Mesendoderm (in vitro differentiated cells): Measurements from ENCODE around the gene GALNT9.

ENCODE experiments used
- DNase-seq: peaks from one replicate; pipeline ENCODE4 v3.0.0; 2013
- H2AK5ac ChIP-seq: 2 replicates; pipeline ENCODE4 v1.6.1; 2013; ENCODE audit warnings: low read length, inconsistent platforms
- H2BK120ac ChIP-seq: 2 replicates; pipeline ENCODE4 v1.6.1; 2013; ENCODE audit warnings: low read depth, mild to moderate bottlenecking, low read length, moderate library complexity, mixed read lengths
- H2BK15ac ChIP-seq: replicated peaks from 2 replicates; pipeline ENCODE4 v1.6.1; 2013; ENCODE audit warnings: low read depth, mild to moderate bottlenecking, moderate library complexity
- H2BK5ac ChIP-seq: 2 replicates; pipeline ENCODE4 v1.6.1; 2013; ENCODE audit warnings: low read length, inconsistent platforms
- H3K18ac ChIP-seq: 2 replicates; pipeline ENCODE4 v1.6.1; 2013; ENCODE audit warnings: mild to moderate bottlenecking, low read length, mixed read lengths
- H3K23ac ChIP-seq: one replicate; pipeline ENCODE4 v1.6.1; 2013; ENCODE audit warnings: low read length
- H3K27ac ChIP-seq: 2 replicates; pipeline ENCODE4 v1.5.1; 2013; ENCODE audit warnings: low read depth, mild to moderate bottlenecking, inconsistent platforms, low read length, moderate library complexity
- H3K27me3 ChIP-seq: 2 replicates; pipeline ENCODE4 v1.6.1; 2013; ENCODE audit warnings: low read length, control low read depth, mild to moderate bottlenecking, inconsistent platforms; ENCODE audit not compliant: insufficient read depth, poor library complexity
- H3K36me3 ChIP-seq: 2 replicates; pipeline ENCODE4 v1.6.1; 2013; ENCODE audit warnings: low read length, inconsistent platforms; ENCODE audit not compliant: control insufficient read depth, insufficient read depth
- H3K4ac ChIP-seq: one replicate; pipeline ENCODE4 v1.6.1; 2013; ENCODE audit warnings: low read depth, mild to moderate bottlenecking, low read length, moderate library complexity
- H3K4me1 ChIP-seq: 2 replicates; pipeline ENCODE4 v1.6.1; 2013; ENCODE audit warnings: low read depth, low read length, inconsistent platforms; ENCODE audit not compliant: control insufficient read depth
- H3K4me2 ChIP-seq: 2 replicates; pipeline ENCODE4 v1.6.1; 2013; ENCODE audit warnings: low read length
- H3K4me3 ChIP-seq: 2 replicates; pipeline ENCODE4 v1.5.1; 2013; ENCODE audit warnings: mild to moderate bottlenecking, low read length
- H3K56ac ChIP-seq: one replicate; pipeline ENCODE4 v1.6.1; 2013; ENCODE audit warnings: low read length
- H3K79me1 ChIP-seq: 2 replicates; pipeline ENCODE4 v1.6.1; 2013; ENCODE audit warnings: low read length, inconsistent platforms
- H3K79me2 ChIP-seq: 2 replicates; pipeline ENCODE4 v1.6.1; 2013; ENCODE audit warnings: mild to moderate bottlenecking, low read length; ENCODE audit not compliant: control insufficient read depth, insufficient read depth
- H3K9ac ChIP-seq: 2 replicates; pipeline ENCODE4 v1.6.1; 2013; ENCODE audit warnings: low read length, inconsistent platforms
- H4K5ac ChIP-seq: one replicate; pipeline ENCODE4 v1.6.1; 2013; ENCODE audit warnings: low read length
- H4K8ac ChIP-seq: one replicate; pipeline ENCODE4 v1.6.1; 2013; ENCODE audit warnings: low read depth, mild to moderate bottlenecking, control low read depth, low read length, moderate library complexity
- WGBS: extraction: QIAGEN DNeasy Blood & Tissue Kit; methylation state at CpG from one replicate; pipeline ENCODE4 v1.1.7; 2013; ENCODE audit warnings: low lambda C conversion rate, missing lambda C conversion rate; ENCODE audit not compliant: insufficient coverage; ENCODE audit errors: extremely low coverage; 5-methylcytosine and 5-hydroxymethylcytosine counted together

The GALNT9 gene

GRCh38 chr12:132279930-132280329 lies 49.5 kb downstream of the GALNT9 start:
- H3K27me3 ChIP-seq = no peaks in the 10 kb centered on the region
- no CpG with 5 or more reads among the region's 2 CpGs for WGBS
- H3K18ac ChIP-seq = no peak overlapping the region
- H3K79me1 ChIP-seq = no peaks in the 10 kb centered on the region
- no peak overlapping the region for H3K23ac ChIP-seq
- no peaks in the 10 kb centered on the region for H3K36me3 ChIP-seq
- no peak overlapping the region for H2AK5ac ChIP-seq
- peaks cover 3% of the 10 kb centered on the region for H3K4me1 ChIP-seq
- no peak overlapping the region for H2BK5ac ChIP-seq
- H3K4ac ChIP-seq = no peak overlapping the region
- no peak overlapping the region for H3K56ac ChIP-seq
- no peak overlapping the region for H2BK120ac ChIP-seq
- no peak overlapping the region for H4K5ac ChIP-seq
- no peak overlapping the region for H3K4me2 ChIP-seq
- H3K79me2 ChIP-seq = no peaks in the 10 kb centered on the region
- H4K8ac ChIP-seq = no peak overlapping the region
- H3K9ac ChIP-seq = no peak overlapping the region
- H3K27ac ChIP-seq = no peak overlapping the region
- H2BK15ac ChIP-seq = no peak overlapping the region
- DNase-seq = no peak
- H3K4me3 ChIP-seq = no peak overlapping the region

GRCh38 chr12:132279184-132279889 lies 50.1 kb downstream of the GALNT9 start:
- Histone ChIP-seq H3K27me3 (no peaks in the 10 kb centered on the region), H3K23ac (no peak overlapping the region), H3K4me2 (no peak overlapping the region), H2BK120ac (no peak overlapping the region), H4K8ac (no peak overlapping the region), H3K18ac (no peak overlapping the region), H3K4ac (no peak overlapping the region), H4K5ac (no peak overlapping the region), H3K9ac (no peak overlapping the region), H2AK5ac (no peak overlapping the region), H3K79me2 (no peaks in the 10 kb centered on the region), H3K56ac (no peak overlapping the region), H3K79me1 (no peaks in the 10 kb centered on the region), H3K27ac (no peak overlapping the region), H2BK15ac (no peak overlapping the region), H2BK5ac (no peak overlapping the region), H3K4me3 (no peak overlapping the region), H3K36me3 (no peaks in the 10 kb centered on the region), H3K4me1 (peaks cover 3% of the 10 kb centered on the region)
- peak; percentile 27 for DNase-seq
- no CpG with 5 or more reads among the region's 18 CpGs for WGBS

GRCh38 chr12:132278401-132279183 lies 50.8 kb downstream of the GALNT9 start:
- Histone ChIP-seq H2BK5ac (no peak overlapping the region), H2BK15ac (no peak overlapping the region), H3K27me3 (no peaks in the 10 kb centered on the region), H4K5ac (no peak overlapping the region), H3K18ac (no peak overlapping the region), H2AK5ac (no peak overlapping the region), H3K79me1 (no peaks in the 10 kb centered on the region), H3K79me2 (no peaks in the 10 kb centered on the region), H3K23ac (no peak overlapping the region), H3K9ac (no peak overlapping the region), H3K4ac (no peak overlapping the region), H3K56ac (peak overlapping the region; percentile 7), H3K27ac (no peak overlapping the region), H2BK120ac (no peak overlapping the region), H4K8ac (no peak overlapping the region), H3K4me2 (no peak overlapping the region), H3K4me1 (peaks cover 3% of the 10 kb centered on the region), H3K36me3 (no peaks in the 10 kb centered on the region), H3K4me3 (no peak overlapping the region)
- no CpG with 5 or more reads among the region's 38 CpGs for WGBS
- DNase-seq = no peak

GRCh38 chr12:132277949-132278348 lies 51.4 kb downstream of the GALNT9 start:
- no peak overlapping the region for H2BK15ac ChIP-seq
- H3K9ac ChIP-seq = no peak overlapping the region
- H4K8ac ChIP-seq = no peak overlapping the region
- H3K79me2 ChIP-seq = no peaks in the 10 kb centered on the region
- no peaks in the 10 kb centered on the region for H3K36me3 ChIP-seq
- no peak overlapping the region for H4K5ac ChIP-seq
- H3K4me3 ChIP-seq = no peak overlapping the region
- H2BK5ac ChIP-seq = no peak overlapping the region
- no peak overlapping the region for H3K4me2 ChIP-seq
- no peak overlapping the region for H3K23ac ChIP-seq
- no peak overlapping the region for H2AK5ac ChIP-seq
- no CpG with 5 or more reads among the region's 12 CpGs for WGBS
- H3K27ac ChIP-seq = no peak overlapping the region
- H3K18ac ChIP-seq = no peak overlapping the region
- H3K4ac ChIP-seq = no peak overlapping the region
- no peaks in the 10 kb centered on the region for H3K27me3 ChIP-seq
- H3K79me1 ChIP-seq = no peaks in the 10 kb centered on the region
- H3K4me1 ChIP-seq = peaks cover 3% of the 10 kb centered on the region
- no peak for DNase-seq
- H2BK120ac ChIP-seq = no peak overlapping the region
- no peak overlapping the region for H3K56ac ChIP-seq

- Histone ChIP-seq H3K4me2 (no peak overlapping the region), H3K36me3 (no peaks in the 10 kb centered on the region), H3K56ac (no peak overlapping the region), H3K4me1 (no peaks in the 10 kb centered on the region), H3K27me3 (no peaks in the 10 kb centered on the region), H2BK15ac (no peak overlapping the region), H3K23ac (no peak overlapping the region), H3K27ac (no peak overlapping the region), H4K5ac (no peak overlapping the region), H3K4ac (no peak overlapping the region), H3K4me3 (no peak overlapping the region), H4K8ac (no peak overlapping the region), H3K79me1 (no peaks in the 10 kb centered on the region), H3K79me2 (no peaks in the 10 kb centered on the region), H2BK5ac (no peak overlapping the region), H3K9ac (no peak overlapping the region), H2BK120ac (no peak overlapping the region), H3K18ac (no peak overlapping the region), H2AK5ac (no peak overlapping the region)
- WGBS = no CpG with 5 or more reads among the region's 31 CpGs
- DNase-seq = no peak
Measured at GRCh38 chr12:132277374-132277941, 51.9 kb downstream of the GALNT9 start.
